Cardiac muscle cell (in vitro differentiated cells and primary cell): ENCODE results near the gene LCA5L. TPM values are rescaled to one million over a fixed set of nuclear protein-coding genes. Genes with fewer than 3 reads are reported as not detected.

ENCODE experiments used
- DNase-seq, 2 donors: peaks; one replicate each; pipeline versions ENCODE4 v3.0.0 to v3.0.0-alpha.2; 2010 to 2017; ENCODE audit warnings: low read depth in 1 of 2, low spot score in 1 of 2
- H3K27ac ChIP-seq: fragments of 200-600 bp; sonication (generic); 2 replicates; pipeline ENCODE4 v1.5.1; 2016
- H3K27me3 ChIP-seq: fragments of 200-600 bp; sonication (generic); 2 replicates; pipeline ENCODE4 v1.6.0; 2016; ENCODE audit warnings: control low read depth
- H3K36me3 ChIP-seq: fragments of 200-600 bp; sonication (generic); 2 replicates; pipeline ENCODE4 v1.5.1; 2016; ENCODE audit warnings: control low read depth
- H3K4me1 ChIP-seq: fragments of 200-600 bp; sonication (generic); 2 replicates; pipeline ENCODE4 v1.8.1; 2017; ENCODE audit warnings: low read depth, mild to moderate bottlenecking, mixed run types
- H3K4me3 ChIP-seq: fragments of 200-600 bp; sonication (generic); 2 replicates; pipeline ENCODE4 v1.5.1; 2016; ENCODE audit warnings: mild to moderate bottlenecking
- H3K9me3 ChIP-seq: fragments of 200-600 bp; sonication (generic); 2 replicates; pipeline ENCODE4 v1.5.1; 2017; ENCODE audit warnings: low read depth, mild to moderate bottlenecking, control low read depth
- polyA plus RNA-seq: library from polyadenylated mRNA; unstranded; fragments of >200 nt; fragmentation: Nextera tagmentation; extraction: Ambion mirVana; gene quantifications from 2 replicates; pipeline ENCODE4 v1.2.1, GENCODE V29; 2016
- total RNA-seq: library from RNA; depleted of rRNA; stranded (reverse); fragments of >200 nt; gene quantifications from 2 replicates; pipeline ENCODE4 v1.2.3, GENCODE V29; 2016
- TF ChIP-seq, protein P1 (sequence below): IDR thresholded peaks from 2 replicates; pipeline ENCODE4 v1.5.1; 2012; ENCODE audit warnings: low read depth, mild to moderate bottlenecking, low read length

The LCA5L gene
- total and polyA plus RNA-seq, 2 experiments from 2014 or later = 2.9 to 5.0 TPM

- Histone ChIP-seq H3K27me3 (no peaks in the 10 kb centered on the region), H3K4me3 (no peak overlapping the region), H3K27ac (no peak overlapping the region), H3K9me3 (no peaks in the 10 kb centered on the region), H3K4me1 (peaks cover 11% of the 10 kb centered on the region), H3K36me3 (no peaks in the 10 kb centered on the region)
- TF ChIP-seq, protein P1, sequence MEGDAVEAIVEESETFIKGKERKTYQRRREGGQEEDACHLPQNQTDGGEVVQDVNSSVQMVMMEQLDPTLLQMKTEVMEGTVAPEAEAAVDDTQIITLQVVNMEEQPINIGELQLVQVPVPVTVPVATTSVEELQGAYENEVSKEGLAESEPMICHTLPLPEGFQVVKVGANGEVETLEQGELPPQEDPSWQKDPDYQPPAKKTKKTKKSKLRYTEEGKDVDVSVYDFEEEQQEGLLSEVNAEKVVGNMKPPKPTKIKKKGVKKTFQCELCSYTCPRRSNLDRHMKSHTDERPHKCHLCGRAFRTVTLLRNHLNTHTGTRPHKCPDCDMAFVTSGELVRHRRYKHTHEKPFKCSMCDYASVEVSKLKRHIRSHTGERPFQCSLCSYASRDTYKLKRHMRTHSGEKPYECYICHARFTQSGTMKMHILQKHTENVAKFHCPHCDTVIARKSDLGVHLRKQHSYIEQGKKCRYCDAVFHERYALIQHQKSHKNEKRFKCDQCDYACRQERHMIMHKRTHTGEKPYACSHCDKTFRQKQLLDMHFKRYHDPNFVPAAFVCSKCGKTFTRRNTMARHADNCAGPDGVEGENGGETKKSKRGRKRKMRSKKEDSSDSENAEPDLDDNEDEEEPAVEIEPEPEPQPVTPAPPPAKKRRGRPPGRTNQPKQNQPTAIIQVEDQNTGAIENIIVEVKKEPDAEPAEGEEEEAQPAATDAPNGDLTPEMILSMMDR = no peak
- DNase-seq = no peak
Measured at GRCh38 chr21:39434950-39435349, 10.6 kb downstream of the LCA5L start.

GRCh38 chr21:39430954-39431353 lies 14.6 kb downstream of the LCA5L start:
- H3K27ac ChIP-seq = peak overlapping the region; percentile 74
- H3K4me3 ChIP-seq = no peak overlapping the region

DNA sequence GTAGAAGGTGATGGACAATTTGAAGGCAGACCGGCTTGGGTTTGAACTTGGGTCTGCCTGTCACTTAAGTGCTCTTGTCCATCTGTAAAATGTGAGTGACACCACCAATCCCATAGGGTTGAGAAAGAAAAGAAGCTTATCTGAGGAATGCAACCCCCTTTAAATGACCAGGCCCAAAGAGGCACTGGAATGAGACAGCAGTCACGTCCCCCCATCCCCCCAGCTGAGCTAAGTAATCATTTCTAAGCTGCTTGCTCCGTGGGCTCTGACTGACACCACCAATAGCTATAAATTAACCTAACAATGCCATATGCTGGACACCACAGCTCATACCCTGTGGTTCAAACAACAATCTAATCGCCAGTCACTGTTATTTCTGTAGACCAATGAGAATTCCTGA lies 15.1 kb downstream of the LCA5L start:
- no peaks in the 10 kb centered on the region for H3K27me3 ChIP-seq
- DNase-seq = peak in 1 of 2 donors; percentile 58
- no peaks in the 10 kb centered on the region for H3K9me3 ChIP-seq
- H3K27ac ChIP-seq = peak overlapping the region; percentile 74
- no peak overlapping the region for H3K4me3 ChIP-seq
- TF ChIP-seq, protein P1 = no peak
- peaks cover 11% of the 10 kb centered on the region for H3K4me1 ChIP-seq
- no peaks in the 10 kb centered on the region for H3K36me3 ChIP-seq

More at GRCh38 chr21:39430954-39431353, 14.6 kb downstream of the LCA5L start:
- no peaks in the 10 kb centered on the region for H3K9me3 ChIP-seq
- peaks cover 11% of the 10 kb centered on the region for H3K4me1 ChIP-seq
- TF ChIP-seq, protein P1 = no peak
- H3K27me3 ChIP-seq = no peaks in the 10 kb centered on the region
- no peaks in the 10 kb centered on the region for H3K36me3 ChIP-seq
- no peak for DNase-seq

DNA sequence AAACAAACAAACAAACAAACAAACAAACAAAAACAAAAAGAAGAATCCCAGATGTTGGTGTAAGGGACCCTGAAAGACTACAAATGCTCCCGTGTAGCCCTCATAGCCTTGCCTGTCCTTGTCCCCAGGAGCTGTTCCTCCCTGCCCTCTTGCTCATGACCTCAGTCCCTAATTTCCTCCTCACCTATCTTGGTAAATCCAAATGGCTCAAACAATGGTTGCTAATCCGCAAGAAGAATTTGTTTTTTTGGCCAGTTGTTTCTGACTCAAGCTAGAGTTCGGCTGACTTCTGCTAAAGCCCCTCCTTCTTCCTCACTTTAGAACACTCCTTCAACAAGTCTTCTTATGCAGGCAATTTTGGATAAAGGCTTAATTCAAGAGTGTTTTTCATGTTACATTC lies 15.6 kb downstream of the LCA5L start:
- Histone ChIP-seq H3K36me3 (no peaks in the 10 kb centered on the region), H3K4me1 (peaks cover 11% of the 10 kb centered on the region), H3K27ac (peak overlapping the region; percentile 74), H3K27me3 (no peaks in the 10 kb centered on the region), H3K4me3 (no peak overlapping the region), H3K9me3 (no peaks in the 10 kb centered on the region)
- TF ChIP-seq, protein P1 = no peak
- no peak for DNase-seq

DNA sequence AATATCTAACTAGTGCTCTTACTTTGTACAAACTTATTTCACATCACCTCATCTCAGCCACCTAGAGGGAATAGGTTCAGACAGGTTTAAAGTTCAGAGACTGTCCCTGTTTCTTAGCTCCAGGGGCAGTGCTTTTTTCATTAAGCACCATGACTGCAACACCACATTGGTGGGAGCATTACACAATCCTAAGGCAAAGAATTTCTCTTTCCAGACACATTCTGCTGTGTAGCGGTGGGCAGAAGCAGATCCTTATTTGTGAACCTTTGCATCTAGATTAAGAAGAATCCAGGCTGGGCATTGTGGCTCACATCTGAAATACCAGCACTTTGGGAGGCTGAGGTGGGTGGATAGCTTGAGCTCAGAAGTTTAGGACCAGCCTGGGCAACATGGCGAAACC lies 16.1 kb downstream of the LCA5L start:
- H3K36me3 ChIP-seq = no peaks in the 10 kb centered on the region
- DNase-seq = no peak
- H3K27ac ChIP-seq = peak overlapping the region; percentile 74
- H3K4me3 ChIP-seq = no peak overlapping the region
- H3K27me3 ChIP-seq = no peaks in the 10 kb centered on the region
- H3K4me1 ChIP-seq = peaks cover 11% of the 10 kb centered on the region
- TF ChIP-seq, protein P1 = no peak
- no peaks in the 10 kb centered on the region for H3K9me3 ChIP-seq
